HG03039 (cell line): ENCODE measurements around the gene LLGL1.

Experiments used
- ATAC-seq: cut with Tn5 transposase; IDR thresholded peaks from one replicate; pipeline ENCODE4 v1.9.1; 2021; ENCODE audit warnings: mild to moderate bottlenecking, moderate library complexity; ENCODE audit not compliant: unreplicated experiment

The LLGL1 gene

GRCh38 chr17:18250259-18250658 is 24.8 kb downstream of the LLGL1 start:
- ATAC-seq, result no peak

- ATAC-seq, result no peak
These were observed 25.3 kb downstream of the LLGL1 start for GRCh38 chr17:18250708-18251107.

- ATAC-seq, result no peak
These were observed 25.8 kb downstream of the LLGL1 start for GRCh38 chr17:18251204-18251603.

GRCh38 chr17:18252160-18252559 is 26.7 kb downstream of the LLGL1 start:
- ATAC-seq, result no peak

DNA sequence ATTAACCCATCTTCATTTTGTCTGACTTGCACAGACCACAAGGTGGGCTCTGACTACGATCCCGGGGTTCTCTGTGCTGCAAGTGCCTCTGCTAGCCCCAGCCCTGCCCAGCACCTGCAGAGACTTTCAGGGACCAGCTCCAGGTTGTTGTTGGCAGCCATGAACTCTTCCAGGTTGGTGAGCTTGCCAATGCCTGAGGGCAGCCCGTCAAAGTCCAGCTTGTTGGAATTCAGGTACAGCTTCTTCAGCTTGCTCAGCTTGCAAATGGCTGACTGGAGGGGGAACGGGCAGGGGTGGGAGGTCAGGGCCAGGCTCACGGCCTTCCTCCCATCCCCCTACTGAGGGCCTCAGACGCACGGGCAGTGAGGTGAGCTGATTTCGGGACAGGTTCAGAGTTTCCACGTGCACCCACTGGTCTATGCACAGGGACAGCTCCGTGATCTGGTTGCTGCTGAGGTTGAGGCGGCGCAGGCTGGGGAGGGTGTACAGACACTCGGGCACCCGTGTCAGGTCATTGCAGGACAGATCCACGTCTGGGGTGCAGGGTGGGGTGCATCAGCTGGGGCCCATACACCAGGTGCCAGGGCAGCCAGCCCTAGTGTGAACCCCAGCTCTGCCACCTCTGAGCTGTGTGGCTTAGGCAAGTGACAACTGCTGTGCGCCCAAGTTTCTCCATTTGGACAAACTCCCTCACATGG is 27.9 kb downstream of the LLGL1 start:
- ATAC-seq, result no peak

- no peak for ATAC-seq
These were observed 28.7 kb downstream of the LLGL1 start for GRCh38 chr17:18253947-18254821.

DNA sequence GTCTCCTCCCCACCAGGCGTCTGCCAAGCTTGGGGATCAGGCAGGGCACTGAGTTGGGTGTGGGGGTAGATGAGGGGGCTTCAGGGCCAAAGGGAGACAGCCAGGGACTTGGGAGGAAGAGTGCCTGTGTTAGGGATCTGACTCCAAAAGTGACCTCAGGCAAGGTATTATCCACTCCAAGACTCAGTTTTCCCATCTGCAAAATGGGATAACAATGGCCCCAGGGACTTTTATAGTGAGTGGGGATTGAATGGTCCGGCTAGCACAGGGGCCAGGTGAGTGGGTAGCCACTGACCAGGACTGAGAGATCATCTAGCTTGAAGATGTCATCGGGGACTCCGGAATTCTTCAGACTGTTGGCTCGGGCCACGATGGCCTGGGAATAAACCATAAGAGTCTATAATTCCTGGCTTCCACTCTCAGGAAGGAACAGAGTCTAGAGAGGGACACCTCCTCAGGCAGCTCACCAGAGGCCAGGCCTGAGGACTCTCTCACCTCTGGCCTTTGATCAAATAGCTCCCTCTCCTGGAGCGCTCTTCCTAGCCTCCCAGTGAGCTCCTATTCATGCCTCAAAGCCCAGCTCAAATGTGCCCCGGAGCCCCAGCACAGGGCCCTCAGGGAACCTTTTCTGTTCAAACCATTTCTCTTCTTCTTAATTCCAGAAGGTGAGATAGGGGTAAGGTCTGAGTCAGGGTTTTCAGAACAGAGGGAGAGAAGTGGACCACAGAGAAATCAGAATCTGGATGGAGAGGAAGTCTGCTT is 29.6 kb downstream of the LLGL1 start:
- ATAC-seq, result no peak

- no peak for ATAC-seq
These were observed 30.9 kb downstream of the LLGL1 start for GRCh38 chr17:18256351-18256750.

GRCh38 chr17:18256776-18257175 is 31.3 kb downstream of the LLGL1 start:
- ATAC-seq, result no peak

- no peak for ATAC-seq
These were observed 32.0 kb downstream of the LLGL1 start for GRCh38 chr17:18257268-18257981.

GRCh38 chr17:18257982-18258355 is 32.5 kb downstream of the LLGL1 start:
- peak; percentile 22 for ATAC-seq

DNA sequence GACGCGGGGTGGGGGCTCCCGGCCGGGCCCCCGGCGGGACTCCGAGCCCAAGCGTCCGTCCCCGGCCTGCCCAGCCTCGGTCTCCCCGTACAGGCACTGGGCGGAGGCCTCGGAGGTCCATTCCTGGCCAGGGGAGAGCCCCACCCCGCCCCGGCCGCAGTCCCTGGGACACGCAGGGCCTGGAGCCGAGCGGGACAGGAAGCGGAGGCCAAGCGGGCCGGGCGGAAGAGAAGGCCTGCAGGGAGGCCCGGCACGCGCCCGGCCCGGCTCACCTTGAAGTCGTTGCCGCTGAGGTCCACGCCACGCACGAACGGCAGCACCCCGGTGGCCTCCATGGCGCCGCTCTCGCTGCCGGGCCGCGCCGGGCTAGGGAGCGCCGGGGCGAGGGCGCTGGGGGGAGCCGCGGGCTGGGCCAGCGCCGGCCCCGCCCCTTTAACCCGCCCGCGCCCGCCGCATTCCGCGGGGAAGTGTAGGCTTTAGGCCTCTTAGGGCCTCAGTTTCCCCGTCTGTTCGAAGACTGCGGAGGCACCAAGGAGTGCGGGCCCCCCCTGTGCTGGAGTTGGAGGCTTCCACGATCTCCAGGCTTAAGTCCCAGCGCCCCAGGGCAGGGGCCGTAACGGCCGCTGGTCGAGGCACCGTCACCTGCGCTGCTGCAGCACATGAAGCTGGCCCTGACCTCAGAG is 33.1 kb downstream of the LLGL1 start, which contains the start of gene FLII:
TSS of gene FLII (minus strand) at position 383 of the 683 bp plus-strand sequence. CDS start at position 335, 48 bp downstream.
- peak; percentile 34 for ATAC-seq

- no peak for ATAC-seq
These were observed 34.3 kb downstream of the LLGL1 start for GRCh38 chr17:18259621-18260331.

GRCh38 chr17:18260332-18261145 is 35.1 kb downstream of the LLGL1 start, which contains the start of gene MIEF2:
Gene MIEF2, plus strand, starts transcription at chr17:18260662. Its CDS starts 2,059 bp downstream, at chr17:18262721.
- peak; percentile 68 for ATAC-seq

- ATAC-seq, result no peak
These were observed 35.7 kb downstream of the LLGL1 start for GRCh38 chr17:18261146-18261515.

DNA sequence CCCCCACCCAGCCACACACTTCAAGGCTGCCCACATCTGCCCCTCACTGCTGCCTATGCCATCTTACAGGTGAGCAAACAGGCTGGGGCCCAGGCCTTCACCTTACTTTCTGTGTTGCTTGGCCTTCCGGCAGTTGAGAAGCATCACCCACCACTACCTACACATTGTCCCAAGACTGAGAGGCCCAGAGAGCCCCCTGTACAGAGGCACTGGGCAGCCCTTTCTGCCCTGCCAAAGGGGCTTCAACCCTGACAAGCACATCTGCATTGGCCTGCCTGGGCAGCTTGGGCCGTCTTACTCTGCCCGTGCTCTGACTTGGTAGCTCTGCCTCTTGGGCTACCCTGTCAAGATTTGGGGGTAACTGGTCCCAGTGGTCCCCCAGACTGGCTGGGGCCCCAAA is 36.2 kb downstream of the LLGL1 start:
- ATAC-seq, result no peak

DNA sequence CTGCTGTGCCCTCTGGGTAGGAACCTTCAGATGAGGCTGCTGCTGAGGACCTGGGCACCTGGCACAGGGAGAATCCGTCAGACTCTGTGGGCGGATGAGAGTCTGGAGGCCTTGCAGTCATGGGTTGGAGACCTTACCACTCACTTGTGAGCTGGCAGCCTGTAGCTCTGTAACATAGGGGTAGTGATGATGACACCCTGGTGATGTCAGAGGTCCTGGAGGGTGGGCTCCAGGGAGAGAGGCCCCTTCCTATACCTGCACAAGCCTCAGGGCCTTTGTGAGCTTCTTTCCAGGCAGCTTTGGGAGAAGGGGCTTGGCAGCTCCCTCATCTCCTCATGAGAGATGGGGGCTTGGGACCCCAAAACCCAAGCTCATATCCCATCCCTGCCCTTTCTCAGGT is 36.7 kb downstream of the LLGL1 start:
- no peak for ATAC-seq

- ATAC-seq, result no peak
These were observed 37.2 kb downstream of the LLGL1 start for GRCh38 chr17:18262641-18263040.
